Endothelial cell of umbilical vein (primary cell): Measurements from ENCODE around the gene HOXA3. TPM values are rescaled to one million over a fixed set of nuclear protein-coding genes. Genes with fewer than 3 reads are reported as not detected.

Experiments used
- BruUV-seq: library from RNA; stranded (reverse); fragments of 400-500 nt; replicated peaks from 2 replicates; lab custom pipeline; 2021; lab: Mats Ljungman, UMichigan
- CTCF ChIA-PET: fragments of 300-600, 350-600 bp; sonication (Branson Sonifier 250); formaldehyde crosslinking; loops from one replicate; lab custom pipeline; 2021; ENCODE audit warnings: antibody characterized with exemption, inconsistent platforms; lab: Charles Lee
- POLR2A ChIA-PET: fragments of 300-600, 350-600 bp; sonication (Branson Sonifier 250); formaldehyde crosslinking; loops from one replicate; lab custom pipeline; 2021; ENCODE audit warnings: antibody characterized with exemption, inconsistent platforms; lab: Charles Lee
- DNase-seq: peaks from one replicate; pipeline ENCODE4 v3.0.0-alpha.2; 2011; ENCODE audit warnings: low read depth, low spot score
- FAIRE-seq: peaks from 2 replicates; lab custom pipeline; 2011; peaks lifted over from hg19 to GRCh38; lab: Jason Lieb, UNC
- H2AFZ ChIP-seq: 2 replicates; pipeline ENCODE4 v1.6.0; 2012; ENCODE audit warnings: low read depth, low read length, control low read depth, inconsistent platforms
- H3K27ac ChIP-seq: 2 replicates; pipeline ENCODE4 v1.5.1; 2011; ENCODE audit warnings: low read depth, mild to moderate bottlenecking, control low read depth, low read length, moderate library complexity; ENCODE audit not compliant: insufficient read depth
- H3K27me3 ChIP-seq, 2 experiments: 2 replicates each; pipeline versions ENCODE4 v1.6.0 to v1.6.1; 2011; ENCODE audit warnings: low read length in 2 of 2, mixed read lengths in 1 of 2; ENCODE audit not compliant: control insufficient read depth in 2 of 2, insufficient read depth in 2 of 2
- H3K36me3 ChIP-seq, 2 experiments: 2 replicates in 1 of 2; 3 replicates in 1 of 2; pipeline ENCODE4 v1.5.1; 2011; ENCODE audit warnings: low read length in 2 of 2, mild to moderate bottlenecking in 1 of 2, moderate library complexity in 1 of 2; ENCODE audit not compliant: control insufficient read depth in 2 of 2, insufficient read depth in 2 of 2; ENCODE audit errors: extremely low read depth in 1 of 2
- H3K4me1 ChIP-seq: 3 replicates; pipeline ENCODE4 v1.5.1; 2011; ENCODE audit warnings: mild to moderate bottlenecking, low read length; ENCODE audit not compliant: control insufficient read depth, insufficient read depth; ENCODE audit errors: extremely low read depth
- H3K4me2 ChIP-seq: 2 replicates; pipeline ENCODE4 v1.6.1; 2011; ENCODE audit warnings: low read length, control low read depth, mixed read lengths; ENCODE audit not compliant: insufficient read depth
- H3K4me3 ChIP-seq, 3 experiments: fragments of 200-600 bp in 1 of 3; sonication (generic), shearing (Covaris generic) in 1 of 3; replicated peaks in 1 of 3; 2 replicates each; pipeline ENCODE4 v1.5.1; 2011 to 2016; ENCODE audit warnings: control low read depth in 3 of 3, low read length in 3 of 3, mild to moderate bottlenecking in 2 of 3, inconsistent platforms in 1 of 3, low read depth in 1 of 3, moderate library complexity in 1 of 3; ENCODE audit not compliant: insufficient read depth in 1 of 3
- H3K79me2 ChIP-seq: 2 replicates; pipeline ENCODE4 v1.6.0; 2012; ENCODE audit warnings: low read length, inconsistent platforms; ENCODE audit not compliant: control insufficient read depth, insufficient read depth
- H3K9ac ChIP-seq: replicated peaks from 2 replicates; pipeline ENCODE3; 2011; ENCODE audit warnings: low read length, control low read depth; ENCODE audit not compliant: insufficient read depth; ENCODE audit errors: extremely low read depth
- H3K9me1 ChIP-seq: replicated peaks from 3 replicates; pipeline ENCODE4 v1.6.0; 2011; ENCODE audit warnings: mild to moderate bottlenecking, low read length; ENCODE audit not compliant: control insufficient read depth, insufficient read depth; ENCODE audit errors: extremely low read depth
- H3K9me3 ChIP-seq: replicated peaks from 2 replicates; pipeline ENCODE4 v1.5.1; 2012; ENCODE audit warnings: low read length, inconsistent platforms; ENCODE audit not compliant: control insufficient read depth, insufficient read depth
- H4K20me1 ChIP-seq: replicated peaks from 2 replicates; pipeline ENCODE3; 2011; ENCODE audit warnings: mild to moderate bottlenecking, low read length; ENCODE audit not compliant: control insufficient read depth, insufficient read depth; ENCODE audit errors: extremely low read depth
- EZH2 ChIP-seq: IDR thresholded peaks from 2 replicates; pipeline ENCODE4 v1.6.1; 2012; ENCODE audit warnings: borderline replicate concordance, low read depth, mild to moderate bottlenecking, moderate library complexity, low read length, inconsistent platforms; ENCODE audit not compliant: severe bottlenecking
- FOS ChIP-seq: IDR thresholded peaks from 2 replicates; pipeline ENCODE4 v1.6.1; 2011; ENCODE audit warnings: mild to moderate bottlenecking, low read length, moderate library complexity, borderline replicate concordance; ENCODE audit not compliant: insufficient read depth
- JUN ChIP-seq: IDR thresholded peaks from 2 replicates; pipeline ENCODE4 v1.6.1; 2011; ENCODE audit warnings: borderline replicate concordance, low read depth; ENCODE audit not compliant: insufficient read length, insufficient read depth
- MYC ChIP-seq: IDR thresholded peaks from one replicate; pipeline ENCODE4 v1.6.1; 2011; ENCODE audit warnings: mild to moderate bottlenecking, low read depth, low read length
- POLR2A ChIP-seq: IDR thresholded peaks from 2 replicates; pipeline ENCODE4 v1.6.1; 2012; ENCODE audit warnings: low read depth, mild to moderate bottlenecking, control low read depth, low read length
- POLR2AphosphoS5 ChIP-seq: IDR thresholded peaks from 2 replicates; pipeline ENCODE4 v1.6.1; 2012; ENCODE audit warnings: low read depth, mild to moderate bottlenecking, control low read depth, low read length, moderate library complexity; ENCODE audit not compliant: insufficient read depth
- dilution Hi-C: fragments of 300-500 bp; cut with MboI; formaldehyde crosslinking; loops from one replicate; pipeline ENCODE4 v1.15.0; 2019; ENCODE audit warnings: low sequenced_read_pairs; ENCODE audit not compliant: extremely low pct_ligation_motif_present
- intact Hi-C: fragments of 100-400 bp; cut with micrococcal nuclease; formaldehyde crosslinking; loops from one replicate; pipeline ENCODE4 v1.10.0; 2022
- polyA plus RNA-seq, 4 experiments: library from polyadenylated mRNA; depleted of rRNA in 3 of 4; stranded (reverse) in 3 of 4; unstranded in 1 of 4; fragments of >200 nt; gene quantifications; 2 replicates each; pipeline versions ENCODE4 v1.2.1 to v1.2.3, GENCODE V29; 2011 to 2012; ENCODE audit warnings: missing spikeins in 1 of 4
- total RNA-seq: library from RNA; stranded (reverse); gene quantifications from 2 replicates; pipeline ENCODE4 v1.2.3, GENCODE V29; 2021
- TF ChIP-seq, protein P1 (sequence below), 2 donors: IDR thresholded peaks; 1 replicate in 1 of 2; 2 replicates in 1 of 2; pipeline ENCODE4 v1.5.1; 2011; ENCODE audit warnings: low read length in 2 of 2, mild to moderate bottlenecking in 2 of 2, moderate library complexity in 2 of 2, control low read depth in 1 of 2, inconsistent platforms in 1 of 2, low read depth in 1 of 2; ENCODE audit not compliant: insufficient read depth in 1 of 2; ENCODE audit errors: extremely low read depth in 1 of 2
- TF ChIP-seq, protein P2 (sequence below): IDR thresholded peaks from 2 replicates; pipeline ENCODE4 v1.6.1; 2011; ENCODE audit not compliant: insufficient read depth, insufficient read length

Gene HOXA3
- total and polyA plus RNA-seq, 2 donors (not counting 3 experiments of a cell fraction or from before 2014, with no cell fraction given) = 4.7 to 14.0 TPM

DNA sequence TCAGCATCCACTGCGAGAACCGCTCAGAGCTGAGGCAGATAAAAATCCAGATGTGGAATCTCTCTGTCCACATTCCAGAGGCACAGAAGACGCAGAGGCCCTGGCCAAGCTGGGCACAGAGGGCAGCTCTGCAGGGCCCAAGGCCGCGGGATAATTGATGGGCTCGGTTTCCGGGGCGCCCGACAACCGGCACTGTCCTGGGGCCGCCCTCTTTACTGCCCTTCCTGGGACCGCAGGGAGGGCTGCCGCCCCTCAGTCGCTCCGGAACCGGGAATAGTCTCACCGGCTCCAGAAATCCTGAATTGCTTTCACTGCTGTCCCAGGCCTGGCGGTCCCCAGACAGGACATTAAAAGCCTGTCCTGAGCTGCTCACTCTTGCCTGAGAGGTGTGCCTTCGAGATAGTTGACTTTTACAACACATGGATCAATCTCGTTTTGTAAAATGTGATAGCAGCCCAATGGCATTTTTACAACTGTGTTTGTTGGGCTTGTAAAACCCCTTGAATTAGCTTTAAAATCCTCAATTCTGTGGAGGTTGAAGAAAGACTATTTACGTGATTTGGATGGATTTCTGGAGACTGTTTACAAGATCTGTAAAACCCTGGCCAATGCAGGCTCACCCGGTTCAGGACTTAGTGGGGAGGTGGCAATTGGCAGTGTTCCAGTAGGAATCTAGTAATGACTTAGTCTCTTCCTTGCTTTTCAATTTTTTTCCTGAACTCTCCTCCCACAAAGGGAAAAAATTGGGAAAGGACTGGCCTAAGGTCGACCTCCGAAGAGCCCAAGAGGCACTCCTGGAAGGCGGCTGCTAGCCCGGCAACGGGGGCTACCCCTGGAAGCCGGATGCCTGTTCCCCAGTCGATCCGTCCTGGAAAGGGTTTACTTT is 3.4 kb downstream of the HOXA3 start:
- dilution Hi-C loops = no loop called here
- H3K79me2 ChIP-seq = peaks cover 98% of the 10 kb centered on the region
- peaks cover 71% of the 10 kb centered on the region for H3K4me1 ChIP-seq

More for the DNA sequence above, 3.4 kb downstream of the HOXA3 start:
- Histone ChIP-seq H3K27me3 (no peaks in the 10 kb centered on the region), H4K20me1 (no peaks in the 10 kb centered on the region), H3K4me3 (peak overlapping the region; percentile 54 to 85 (median 55)), H3K9me3 (no peaks in the 10 kb centered on the region), H3K9me1 (no peaks in the 10 kb centered on the region), H3K36me3 (peaks cover 0 to 12% of the 10 kb centered on the region in 2 experiments), H3K9ac (peak overlapping the region; percentile 65), H3K4me2 (peak overlapping the region; percentile 78), H2AFZ (no peak overlapping the region), H3K27ac (peak overlapping the region; percentile 67)
- ChIA-PET CTCF (interaction anchor here (0.9 to 5.6 kb wide), 11 partner anchors 9 to 779 kb away, joined by 3 to 83 read pairs (median 6); partner anchors contain the start of gene HOXA9), POLR2A (interaction anchor here (0.6 to 1.3 kb wide), 5 partner anchors 10 to 947 kb away, joined by 3 to 8 read pairs (median 3); partner anchors contain the start of gene CBX3)
- FAIRE-seq (peak; percentile 93), DNase-seq (peak; percentile 74)
- TF ChIP-seq JUN (no peak), MYC (no peak), EZH2 (no peak), FOS (no peak), POLR2AphosphoS5 (no peak), POLR2A (no peak)
- TF ChIP-seq, protein P1, sequence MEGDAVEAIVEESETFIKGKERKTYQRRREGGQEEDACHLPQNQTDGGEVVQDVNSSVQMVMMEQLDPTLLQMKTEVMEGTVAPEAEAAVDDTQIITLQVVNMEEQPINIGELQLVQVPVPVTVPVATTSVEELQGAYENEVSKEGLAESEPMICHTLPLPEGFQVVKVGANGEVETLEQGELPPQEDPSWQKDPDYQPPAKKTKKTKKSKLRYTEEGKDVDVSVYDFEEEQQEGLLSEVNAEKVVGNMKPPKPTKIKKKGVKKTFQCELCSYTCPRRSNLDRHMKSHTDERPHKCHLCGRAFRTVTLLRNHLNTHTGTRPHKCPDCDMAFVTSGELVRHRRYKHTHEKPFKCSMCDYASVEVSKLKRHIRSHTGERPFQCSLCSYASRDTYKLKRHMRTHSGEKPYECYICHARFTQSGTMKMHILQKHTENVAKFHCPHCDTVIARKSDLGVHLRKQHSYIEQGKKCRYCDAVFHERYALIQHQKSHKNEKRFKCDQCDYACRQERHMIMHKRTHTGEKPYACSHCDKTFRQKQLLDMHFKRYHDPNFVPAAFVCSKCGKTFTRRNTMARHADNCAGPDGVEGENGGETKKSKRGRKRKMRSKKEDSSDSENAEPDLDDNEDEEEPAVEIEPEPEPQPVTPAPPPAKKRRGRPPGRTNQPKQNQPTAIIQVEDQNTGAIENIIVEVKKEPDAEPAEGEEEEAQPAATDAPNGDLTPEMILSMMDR (IDR thresholded peaks at IDR 0.05; ENCODE audit: extremely low read depth in 1 of 2, insufficient read depth in 1 of 2, low read depth in 1 of 2, low read length in 2 of 2) = no peak
- TF ChIP-seq, protein P2, sequence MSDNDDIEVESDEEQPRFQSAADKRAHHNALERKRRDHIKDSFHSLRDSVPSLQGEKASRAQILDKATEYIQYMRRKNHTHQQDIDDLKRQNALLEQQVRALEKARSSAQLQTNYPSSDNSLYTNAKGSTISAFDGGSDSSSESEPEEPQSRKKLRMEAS = no peak
- BruUV-seq = no TSS peak
- intact Hi-C loops = no loop called here
